ENCODE data around the gene FTO. TPM values are rescaled to one million over a fixed set of nuclear protein-coding genes. Genes with fewer than 3 reads are reported as not detected.

Gene FTO
- total RNA-seq: 10 to 100 TPM; 47.5 to 50.4 TPM

- Histone ChIP-seq H3K4me1 (peaks cover 15% of the 10 kb centered on the region), H3K36me3 (replicated peaks in 1 of 2; ENCODE audit: insufficient read depth in 1 of 2, low read depth in 2 of 2) (no peaks in the 10 kb centered on the region), H3K27me3 (no peaks in the 10 kb centered on the region), H3K9me3 (no peaks in the 10 kb centered on the region), H3K4me3 (peak within 1 kb of the TSS; percentile 51 to 69), H3K27ac (peak within 1 kb of the TSS in 3 of 4 donors; percentile 49 to 74 (median 65))
- 0 to 1% methylated on average over 37 to 57 of the region's 57 CpGs for WGBS, 2 donors
- peak; percentile 99 to 100 (median 100) for DNase-seq
- TF ChIP-seq CTCF (IDR thresholded peaks at IDR 0.05): peak in 4 of 7 experiments; percentile 13 to 39 (median 28)
- peak in 2 of 3 donors; percentile 64 to 65 for TF ChIP-seq POLR2A (IDR thresholded peaks at IDR 0.05)
- peak; percentile 100 for ATAC-seq
- intact Hi-C loops (cut with DNase I): no loop called here
Measured at GRCh38 chr16:53703590-53704444, at the start of gene FTO, which contains the start of gene RPGRIP1L. Gene FTO, plus strand, starts transcription at chr16:53704156. Gene RPGRIP1L, minus strand, starts transcription at chr16:53703859. Its CDS starts 3,136 bp downstream, at chr16:53700723.

- WGBS, 2 donors: 96 to 97% methylated on average over 2 of the region's 2 CpGs
- no peak for ATAC-seq
- intact Hi-C loops (cut with DNase I): no loop called here
- Histone ChIP-seq H3K4me1 (no peaks in the 10 kb centered on the region), H3K4me3 (no peak overlapping the region), H3K36me3 (replicated peaks in 1 of 2; ENCODE audit: insufficient read depth in 1 of 2, low read depth in 2 of 2) (no peaks in the 10 kb centered on the region), H3K27ac (no peak overlapping the region), H3K27me3 (no peaks in the 10 kb centered on the region), H3K9me3 (no peaks in the 10 kb centered on the region)
- DNase-seq: no peak
- TF ChIP-seq POLR2A (IDR thresholded peaks at IDR 0.05) (no peak), CTCF (IDR thresholded peaks at IDR 0.05) (no peak)
Measured at GRCh38 chr16:53654946-53655345, 49.0 kb upstream of the FTO start.

GRCh38 chr16:53662072-53662471 lies 41.9 kb upstream of the FTO start:
- TF ChIP-seq CTCF (IDR thresholded peaks at IDR 0.05) (no peak), POLR2A (IDR thresholded peaks at IDR 0.05) (no peak)
- Histone ChIP-seq H3K27me3 (no peaks in the 10 kb centered on the region), H3K27ac (no peak overlapping the region), H3K9me3 (no peaks in the 10 kb centered on the region), H3K4me1 (no peaks in the 10 kb centered on the region), H3K4me3 (no peak overlapping the region), H3K36me3 (replicated peaks in 1 of 2; ENCODE audit: insufficient read depth in 1 of 2, low read depth in 2 of 2) (no peaks in the 10 kb centered on the region)
- ATAC-seq (no peak), DNase-seq (no peak)
- intact Hi-C loops (cut with DNase I): no loop called here
- WGBS, 2 donors: 94 to 96% methylated on average over 1 of the region's 1 CpG

- intact Hi-C loops (cut with DNase I): no loop called here
- ATAC-seq (peak; percentile 9), DNase-seq (peak in 2 of 4 donors; percentile 9 to 26)
- 63 to 65% methylated on average over 7 of the region's 7 CpGs for WGBS, 2 donors
- H3K9me3 ChIP-seq: no peaks in the 10 kb centered on the region
- no peaks in the 10 kb centered on the region for H3K36me3 ChIP-seq (replicated peaks in 1 of 2; ENCODE audit: insufficient read depth in 1 of 2, low read depth in 2 of 2)
- no peaks in the 10 kb centered on the region for H3K4me1 ChIP-seq
- TF ChIP-seq CTCF (IDR thresholded peaks at IDR 0.05): no peak
- no peak for TF ChIP-seq POLR2A (IDR thresholded peaks at IDR 0.05)
- no peak overlapping the region for H3K27ac ChIP-seq
- H3K27me3 ChIP-seq: no peaks in the 10 kb centered on the region
- H3K4me3 ChIP-seq: no peak overlapping the region
Measured at GRCh38 chr16:53664724-53665345, 39.1 kb upstream of the FTO start.
